AG04449 (cell line): ENCODE measurements around the gene COBL.

ENCODE experiments used
- CTCF ChIA-PET: fragments of 350-600 bp; formaldehyde crosslinking; extraction: SDS; loops from one replicate; lab custom pipeline; 2021; ENCODE audit warnings: antibody characterized with exemption; lab: Yijun Ruan, JAX
- POLR2A ChIA-PET: fragments of 400-600, 350-600 bp; formaldehyde crosslinking; extraction: SDS; loops from one replicate; lab custom pipeline; 2020; ENCODE audit warnings: antibody characterized with exemption, inconsistent platforms; lab: Yijun Ruan, JAX
- DNase-seq: peaks from one replicate; pipeline ENCODE4 v3.0.0-alpha.2; 2010; ENCODE audit warnings: low read depth, low spot score
- H3K4me3 ChIP-seq: 2 replicates; pipeline ENCODE4 v1.5.1; 2011; ENCODE audit warnings: low read depth, mild to moderate bottlenecking, control low read depth, low read length
- TF ChIP-seq, protein P1 (sequence below): IDR thresholded peaks from one replicate; pipeline ENCODE4 v1.5.1; 2011; ENCODE audit warnings: mild to moderate bottlenecking, moderate library complexity, low read length, control low read depth, inconsistent platforms; ENCODE audit not compliant: insufficient read depth; ENCODE audit errors: missing control alignments

Gene COBL

DNA sequence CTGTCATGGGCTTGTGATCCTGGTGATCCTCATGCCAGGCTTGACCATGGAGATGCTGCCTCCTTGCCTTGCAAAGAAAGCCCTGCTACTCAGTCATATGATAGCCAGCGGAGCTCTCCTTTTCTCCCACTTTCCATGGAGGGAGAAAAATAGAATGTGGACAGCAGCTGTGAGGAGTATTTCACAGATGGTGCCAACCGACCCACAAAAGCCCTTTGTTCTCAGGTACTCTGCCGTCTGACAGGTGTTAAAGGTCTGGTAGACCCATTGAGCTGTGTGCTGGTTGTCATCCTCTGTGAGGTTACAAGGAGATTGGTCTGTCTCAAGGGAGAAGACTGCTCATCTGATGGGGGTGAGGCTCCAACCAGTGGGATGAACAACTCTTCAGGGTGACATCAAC lies 29.5 kb upstream of the COBL start:
- no peak for DNase-seq
- TF ChIP-seq, protein P1, sequence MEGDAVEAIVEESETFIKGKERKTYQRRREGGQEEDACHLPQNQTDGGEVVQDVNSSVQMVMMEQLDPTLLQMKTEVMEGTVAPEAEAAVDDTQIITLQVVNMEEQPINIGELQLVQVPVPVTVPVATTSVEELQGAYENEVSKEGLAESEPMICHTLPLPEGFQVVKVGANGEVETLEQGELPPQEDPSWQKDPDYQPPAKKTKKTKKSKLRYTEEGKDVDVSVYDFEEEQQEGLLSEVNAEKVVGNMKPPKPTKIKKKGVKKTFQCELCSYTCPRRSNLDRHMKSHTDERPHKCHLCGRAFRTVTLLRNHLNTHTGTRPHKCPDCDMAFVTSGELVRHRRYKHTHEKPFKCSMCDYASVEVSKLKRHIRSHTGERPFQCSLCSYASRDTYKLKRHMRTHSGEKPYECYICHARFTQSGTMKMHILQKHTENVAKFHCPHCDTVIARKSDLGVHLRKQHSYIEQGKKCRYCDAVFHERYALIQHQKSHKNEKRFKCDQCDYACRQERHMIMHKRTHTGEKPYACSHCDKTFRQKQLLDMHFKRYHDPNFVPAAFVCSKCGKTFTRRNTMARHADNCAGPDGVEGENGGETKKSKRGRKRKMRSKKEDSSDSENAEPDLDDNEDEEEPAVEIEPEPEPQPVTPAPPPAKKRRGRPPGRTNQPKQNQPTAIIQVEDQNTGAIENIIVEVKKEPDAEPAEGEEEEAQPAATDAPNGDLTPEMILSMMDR = no peak
- H3K4me3 ChIP-seq = no peak overlapping the region
- ChIA-PET CTCF (no interaction called here), POLR2A (no interaction called here)

DNA sequence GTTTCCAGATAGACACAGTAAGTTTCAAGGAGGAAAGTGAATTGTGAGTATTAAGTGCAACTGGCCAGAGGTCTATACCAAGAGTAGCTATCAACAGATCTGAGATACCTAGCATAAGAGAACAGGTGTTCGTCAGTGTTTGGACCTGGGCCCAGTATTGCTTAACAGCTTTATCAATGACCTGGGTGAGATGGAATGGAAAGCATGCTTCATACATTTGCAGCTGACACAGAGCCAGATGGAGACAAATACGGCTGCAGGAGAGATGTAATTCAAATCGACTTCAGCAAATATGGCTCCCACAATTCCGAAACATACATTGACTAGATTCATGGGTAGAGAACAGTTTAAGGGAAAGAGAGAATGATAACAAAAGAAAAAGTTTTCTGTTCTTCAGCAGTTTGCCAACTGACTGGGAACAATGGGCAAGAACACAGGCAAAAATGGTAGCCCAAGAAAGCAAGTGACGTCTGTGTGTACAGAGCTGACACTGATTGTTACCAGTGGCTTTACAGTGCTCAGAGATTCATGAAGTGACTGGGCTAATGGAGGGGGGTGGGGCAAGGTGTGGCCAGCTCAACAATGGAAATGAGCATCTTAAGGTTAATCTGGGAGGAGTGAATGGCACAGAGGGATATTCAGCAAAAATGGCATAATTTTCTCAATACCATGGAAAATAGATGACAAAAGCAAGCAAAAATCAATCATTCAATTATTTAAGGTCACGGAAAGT lies 28.0 kb upstream of the COBL start:
- TF ChIP-seq, protein P1 = no peak
- ChIA-PET CTCF (no interaction called here), POLR2A (no interaction called here)
- DNase-seq = no peak
- no peak overlapping the region for H3K4me3 ChIP-seq

DNA sequence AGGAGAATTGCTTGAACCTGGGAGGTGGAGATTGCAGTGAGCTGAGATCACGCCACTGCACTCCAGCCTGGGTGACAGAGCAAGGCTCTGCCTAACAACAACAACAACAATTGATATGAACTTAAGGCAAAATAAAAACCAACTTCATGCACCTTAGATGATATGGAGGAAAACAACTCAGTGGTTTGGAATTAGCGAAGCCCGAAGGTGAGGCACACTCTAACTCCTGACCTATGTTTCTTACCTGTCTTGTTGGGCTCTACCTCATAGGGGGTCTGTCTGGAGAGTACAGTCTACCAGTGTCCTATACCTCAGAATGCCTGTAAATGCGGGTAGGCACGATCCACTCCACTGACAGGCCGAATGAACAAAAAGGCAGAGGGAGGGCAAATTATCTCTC lies 24.3 kb upstream of the COBL start:
- ChIA-PET POLR2A (no interaction called here), CTCF (no interaction called here)

DNA sequence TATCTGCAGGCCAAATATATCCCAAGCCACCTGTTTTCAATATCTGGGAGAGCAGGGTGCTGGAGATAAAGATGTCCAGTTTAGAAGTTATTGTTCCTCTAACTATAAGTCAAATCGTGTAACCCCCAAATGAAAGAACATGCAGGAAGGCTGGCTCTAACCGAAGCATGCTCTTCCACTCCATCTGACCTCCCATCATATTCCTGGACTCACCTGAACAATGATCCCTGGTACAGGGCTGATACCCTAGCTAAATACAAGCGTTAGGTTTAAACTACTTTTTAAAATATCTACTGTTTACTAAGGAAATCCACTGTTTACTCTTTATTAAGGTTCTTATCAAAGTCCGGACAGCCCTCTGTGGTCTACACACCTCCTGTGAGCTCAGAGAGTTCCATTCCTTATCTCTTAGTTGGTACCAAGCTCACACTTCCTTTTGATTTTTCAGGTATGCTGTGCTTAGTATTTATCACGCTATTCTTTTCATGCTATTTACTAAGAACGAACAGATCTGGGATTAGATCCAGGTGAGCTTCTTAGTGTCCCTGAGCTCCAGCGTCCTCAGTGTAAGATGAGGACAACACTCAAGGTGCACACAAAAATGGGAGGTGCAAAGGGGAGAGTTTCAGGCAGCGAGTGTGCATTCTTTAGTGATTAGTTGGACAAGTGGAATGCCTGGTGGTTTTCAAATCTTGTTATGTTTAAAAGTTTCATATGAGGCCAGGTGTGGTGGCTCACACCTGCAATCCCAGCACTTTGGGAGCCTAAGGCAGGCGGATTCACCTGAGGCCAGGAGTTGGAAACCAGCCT lies 23.6 kb upstream of the COBL start:
- DNase-seq = no peak
- no peak overlapping the region for H3K4me3 ChIP-seq
- TF ChIP-seq, protein P1 = no peak
- ChIA-PET POLR2A (no interaction called here), CTCF (no interaction called here)

More for the DNA sequence above, 24.3 kb upstream of the COBL start:
- TF ChIP-seq, protein P1 = no peak
- no peak overlapping the region for H3K4me3 ChIP-seq
- no peak for DNase-seq

DNA sequence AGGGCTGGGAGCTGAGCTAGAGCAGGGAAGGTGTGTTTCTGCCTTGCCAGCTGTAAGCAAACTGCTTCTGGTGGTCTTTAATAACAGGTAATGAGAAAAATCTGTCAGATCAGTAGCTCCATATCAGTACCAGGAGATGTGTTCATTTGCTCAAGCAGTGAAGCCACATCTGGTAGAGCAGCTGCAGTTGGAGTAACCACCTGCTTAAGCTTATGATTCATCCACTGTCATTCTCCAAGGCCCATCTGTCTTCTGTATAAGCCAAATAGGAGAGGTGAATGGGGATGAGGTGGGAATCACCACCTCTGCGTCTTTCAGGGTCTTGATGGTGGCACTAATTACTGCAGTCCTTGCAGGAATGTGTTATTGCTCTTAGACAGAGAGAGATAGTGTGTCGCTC lies 18.4 kb upstream of the COBL start:
- DNase-seq = no peak
- CTCF ChIA-PET = no interaction called here
- TF ChIP-seq, protein P1 = no peak
- H3K4me3 ChIP-seq = no peak overlapping the region
- POLR2A ChIA-PET = no interaction called here

DNA sequence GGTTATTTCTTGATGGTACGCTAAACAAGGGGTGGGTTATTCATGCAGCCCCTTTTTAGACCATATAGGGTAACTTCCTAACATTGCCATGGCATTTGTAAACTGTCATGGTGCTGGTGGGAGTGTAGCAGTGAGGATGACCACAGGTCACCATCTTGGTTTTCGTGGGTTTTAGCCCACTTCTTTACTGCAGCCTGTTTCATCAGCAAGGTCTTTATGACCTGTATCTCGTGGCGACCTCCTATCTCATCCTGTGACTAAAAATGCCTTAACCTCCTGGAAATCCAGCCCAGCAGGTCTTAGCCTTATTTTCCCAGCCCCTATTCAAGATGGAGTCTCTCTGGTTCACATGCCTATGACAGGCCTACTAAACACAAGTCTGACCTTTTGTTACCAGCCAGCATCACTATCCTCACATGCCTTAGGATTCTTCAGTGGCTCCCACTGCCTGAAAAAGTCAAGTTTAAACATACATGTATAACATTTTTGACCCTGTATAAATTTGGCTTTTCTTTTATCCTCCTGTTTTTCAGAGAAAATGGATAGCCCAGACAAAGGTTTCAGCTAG lies 13.2 kb upstream of the COBL start:
- DNase-seq = no peak
- POLR2A ChIA-PET = no interaction called here
- TF ChIP-seq, protein P1 = no peak
- CTCF ChIA-PET = no interaction called here
- H3K4me3 ChIP-seq = no peak overlapping the region
